Measurements from ENCODE around the gene MAD1L1. TPM values are rescaled to one million over a fixed set of nuclear protein-coding genes. Genes with fewer than 3 reads are reported as not detected.
A peak's percentile ranks its signal among the peaks of the same experiment; 100 is the strongest.

MAD1L1 gene
- total RNA-seq, 1 experiment from 2014 or later = 43.8 TPM

DNA sequence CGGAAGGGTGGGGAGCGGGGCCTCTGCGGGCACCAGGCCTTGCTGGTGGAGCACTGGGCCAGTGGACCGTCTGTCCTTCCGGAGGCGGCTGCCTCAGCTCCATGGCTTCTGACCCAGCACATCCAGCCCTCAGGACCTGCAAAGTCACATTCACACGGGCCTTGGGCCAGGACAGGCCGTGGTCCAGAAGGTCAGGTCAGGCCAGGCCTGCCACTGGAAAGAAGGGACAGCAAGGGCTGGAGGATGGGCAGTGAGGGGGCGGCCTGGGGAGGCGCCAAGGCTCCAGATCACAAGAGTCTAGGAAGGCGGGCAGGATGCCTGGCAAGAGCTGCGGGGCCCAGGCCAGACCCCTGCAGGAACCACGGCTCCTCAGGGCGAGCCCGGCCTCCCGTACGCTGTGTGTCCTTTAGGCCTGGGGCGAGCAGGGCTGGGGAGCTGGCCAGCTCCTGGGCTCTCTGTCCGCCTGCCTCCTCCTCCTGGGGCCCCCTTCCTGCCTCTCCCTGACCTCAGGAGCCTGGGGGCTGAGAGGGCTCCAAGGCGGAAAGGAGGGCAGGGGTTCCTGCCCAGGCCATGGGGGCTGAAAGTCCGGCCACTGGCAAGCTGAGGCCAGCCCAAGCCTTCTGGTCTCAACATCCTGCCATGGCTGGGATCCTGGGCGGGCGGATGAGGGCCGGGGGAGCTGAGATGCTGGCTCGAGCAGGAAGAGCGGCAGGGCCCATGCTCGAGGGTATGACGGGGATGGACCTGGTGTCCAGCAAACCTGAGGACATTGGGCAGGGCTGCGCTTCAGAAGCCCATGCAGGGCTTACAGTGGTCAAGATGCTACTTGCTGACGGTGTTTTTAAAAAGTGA lies 336.9 kb downstream of the MAD1L1 start:
- H3K36me3 Mint-ChIP-seq = no peaks in the 10 kb centered on the region
- no peak overlapping the region for H3K4me3 Mint-ChIP-seq
- no peak for ATAC-seq
- no peak for DNase-seq (ENCODE audit: low spot score)
- H3K4me1 Mint-ChIP-seq = no peaks in the 10 kb centered on the region
- no peaks in the 10 kb centered on the region for H3K27me3 Mint-ChIP-seq (ENCODE audit: low read depth)
- no peaks in the 10 kb centered on the region for H3K9me3 Mint-ChIP-seq
- CTCF ChIA-PET = interaction anchor here (1.0 to 2.5 kb wide), 2 partner anchors 12 to 145 kb away, joined by 3 to 13 read pairs; no protein-coding TSS in a partner anchor
- TF ChIP-seq NFE2L1 (CRISPR knock-in tag; IDR thresholded peaks at IDR 0.05) = no peak
- no peak for TF ChIP-seq NFYB (CRISPR knock-in tag; conservative IDR thresholded peaks at IDR 0.05; ENCODE audit: low read depth)
- no peak for TF ChIP-seq CREM (CRISPR knock-in tag; IDR thresholded peaks at IDR 0.05)
- no peak for TF ChIP-seq CBFB (CRISPR knock-in tag; IDR thresholded peaks at IDR 0.05; ENCODE audit: low read depth)
- no peak for TF ChIP-seq ZNF416 (CRISPR knock-in tag; IDR thresholded peaks at IDR 0.05)
- TF ChIP-seq MYBL2 (CRISPR knock-in tag; IDR thresholded peaks at IDR 0.05) = no peak
- TF ChIP-seq, protein P1, sequence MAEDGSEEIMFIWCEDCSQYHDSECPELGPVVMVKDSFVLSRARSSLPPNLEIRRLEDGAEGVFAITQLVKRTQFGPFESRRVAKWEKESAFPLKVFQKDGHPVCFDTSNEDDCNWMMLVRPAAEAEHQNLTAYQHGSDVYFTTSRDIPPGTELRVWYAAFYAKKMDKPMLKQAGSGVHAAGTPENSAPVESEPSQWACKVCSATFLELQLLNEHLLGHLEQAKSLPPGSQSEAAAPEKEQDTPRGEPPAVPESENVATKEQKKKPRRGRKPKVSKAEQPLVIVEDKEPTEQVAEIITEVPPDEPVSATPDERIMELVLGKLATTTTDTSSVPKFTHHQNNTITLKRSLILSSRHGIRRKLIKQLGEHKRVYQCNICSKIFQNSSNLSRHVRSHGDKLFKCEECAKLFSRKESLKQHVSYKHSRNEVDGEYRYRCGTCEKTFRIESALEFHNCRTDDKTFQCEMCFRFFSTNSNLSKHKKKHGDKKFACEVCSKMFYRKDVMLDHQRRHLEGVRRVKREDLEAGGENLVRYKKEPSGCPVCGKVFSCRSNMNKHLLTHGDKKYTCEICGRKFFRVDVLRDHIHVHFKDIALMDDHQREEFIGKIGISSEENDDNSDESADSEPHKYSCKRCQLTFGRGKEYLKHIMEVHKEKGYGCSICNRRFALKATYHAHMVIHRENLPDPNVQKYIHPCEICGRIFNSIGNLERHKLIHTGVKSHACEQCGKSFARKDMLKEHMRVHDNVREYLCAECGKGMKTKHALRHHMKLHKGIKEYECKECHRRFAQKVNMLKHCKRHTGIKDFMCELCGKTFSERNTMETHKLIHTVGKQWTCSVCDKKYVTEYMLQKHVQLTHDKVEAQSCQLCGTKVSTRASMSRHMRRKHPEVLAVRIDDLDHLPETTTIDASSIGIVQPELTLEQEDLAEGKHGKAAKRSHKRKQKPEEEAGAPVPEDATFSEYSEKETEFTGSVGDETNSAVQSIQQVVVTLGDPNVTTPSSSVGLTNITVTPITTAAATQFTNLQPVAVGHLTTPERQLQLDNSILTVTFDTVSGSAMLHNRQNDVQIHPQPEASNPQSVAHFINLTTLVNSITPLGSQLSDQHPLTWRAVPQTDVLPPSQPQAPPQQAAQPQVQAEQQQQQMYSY (CRISPR knock-in tag; IDR thresholded peaks at IDR 0.05) = no peak
- TF ChIP-seq RORB (CRISPR knock-in tag; IDR thresholded peaks at IDR 0.05) = no peak
- TF ChIP-seq, protein P2, sequence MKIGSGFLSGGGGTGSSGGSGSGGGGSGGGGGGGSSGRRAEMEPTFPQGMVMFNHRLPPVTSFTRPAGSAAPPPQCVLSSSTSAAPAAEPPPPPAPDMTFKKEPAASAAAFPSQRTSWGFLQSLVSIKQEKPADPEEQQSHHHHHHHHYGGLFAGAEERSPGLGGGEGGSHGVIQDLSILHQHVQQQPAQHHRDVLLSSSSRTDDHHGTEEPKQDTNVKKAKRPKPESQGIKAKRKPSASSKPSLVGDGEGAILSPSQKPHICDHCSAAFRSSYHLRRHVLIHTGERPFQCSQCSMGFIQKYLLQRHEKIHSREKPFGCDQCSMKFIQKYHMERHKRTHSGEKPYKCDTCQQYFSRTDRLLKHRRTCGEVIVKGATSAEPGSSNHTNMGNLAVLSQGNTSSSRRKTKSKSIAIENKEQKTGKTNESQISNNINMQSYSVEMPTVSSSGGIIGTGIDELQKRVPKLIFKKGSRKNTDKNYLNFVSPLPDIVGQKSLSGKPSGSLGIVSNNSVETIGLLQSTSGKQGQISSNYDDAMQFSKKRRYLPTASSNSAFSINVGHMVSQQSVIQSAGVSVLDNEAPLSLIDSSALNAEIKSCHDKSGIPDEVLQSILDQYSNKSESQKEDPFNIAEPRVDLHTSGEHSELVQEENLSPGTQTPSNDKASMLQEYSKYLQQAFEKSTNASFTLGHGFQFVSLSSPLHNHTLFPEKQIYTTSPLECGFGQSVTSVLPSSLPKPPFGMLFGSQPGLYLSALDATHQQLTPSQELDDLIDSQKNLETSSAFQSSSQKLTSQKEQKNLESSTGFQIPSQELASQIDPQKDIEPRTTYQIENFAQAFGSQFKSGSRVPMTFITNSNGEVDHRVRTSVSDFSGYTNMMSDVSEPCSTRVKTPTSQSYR (CRISPR knock-in tag; IDR thresholded peaks at IDR 0.05) = no peak
- TF ChIP-seq, protein P3, sequence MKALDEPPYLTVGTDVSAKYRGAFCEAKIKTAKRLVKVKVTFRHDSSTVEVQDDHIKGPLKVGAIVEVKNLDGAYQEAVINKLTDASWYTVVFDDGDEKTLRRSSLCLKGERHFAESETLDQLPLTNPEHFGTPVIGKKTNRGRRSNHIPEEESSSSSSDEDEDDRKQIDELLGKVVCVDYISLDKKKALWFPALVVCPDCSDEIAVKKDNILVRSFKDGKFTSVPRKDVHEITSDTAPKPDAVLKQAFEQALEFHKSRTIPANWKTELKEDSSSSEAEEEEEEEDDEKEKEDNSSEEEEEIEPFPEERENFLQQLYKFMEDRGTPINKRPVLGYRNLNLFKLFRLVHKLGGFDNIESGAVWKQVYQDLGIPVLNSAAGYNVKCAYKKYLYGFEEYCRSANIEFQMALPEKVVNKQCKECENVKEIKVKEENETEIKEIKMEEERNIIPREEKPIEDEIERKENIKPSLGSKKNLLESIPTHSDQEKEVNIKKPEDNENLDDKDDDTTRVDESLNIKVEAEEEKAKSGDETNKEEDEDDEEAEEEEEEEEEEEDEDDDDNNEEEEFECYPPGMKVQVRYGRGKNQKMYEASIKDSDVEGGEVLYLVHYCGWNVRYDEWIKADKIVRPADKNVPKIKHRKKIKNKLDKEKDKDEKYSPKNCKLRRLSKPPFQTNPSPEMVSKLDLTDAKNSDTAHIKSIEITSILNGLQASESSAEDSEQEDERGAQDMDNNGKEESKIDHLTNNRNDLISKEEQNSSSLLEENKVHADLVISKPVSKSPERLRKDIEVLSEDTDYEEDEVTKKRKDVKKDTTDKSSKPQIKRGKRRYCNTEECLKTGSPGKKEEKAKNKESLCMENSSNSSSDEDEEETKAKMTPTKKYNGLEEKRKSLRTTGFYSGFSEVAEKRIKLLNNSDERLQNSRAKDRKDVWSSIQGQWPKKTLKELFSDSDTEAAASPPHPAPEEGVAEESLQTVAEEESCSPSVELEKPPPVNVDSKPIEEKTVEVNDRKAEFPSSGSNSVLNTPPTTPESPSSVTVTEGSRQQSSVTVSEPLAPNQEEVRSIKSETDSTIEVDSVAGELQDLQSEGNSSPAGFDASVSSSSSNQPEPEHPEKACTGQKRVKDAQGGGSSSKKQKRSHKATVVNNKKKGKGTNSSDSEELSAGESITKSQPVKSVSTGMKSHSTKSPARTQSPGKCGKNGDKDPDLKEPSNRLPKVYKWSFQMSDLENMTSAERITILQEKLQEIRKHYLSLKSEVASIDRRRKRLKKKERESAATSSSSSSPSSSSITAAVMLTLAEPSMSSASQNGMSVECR (CRISPR knock-in tag; IDR thresholded peaks at IDR 0.05; ENCODE audit: borderline replicate concordance) = no peak
- TF ChIP-seq ZNF121 (CRISPR knock-in tag; IDR thresholded peaks at IDR 0.05) = no peak
- TF ChIP-seq SP1 (CRISPR knock-in tag; conservative IDR thresholded peaks at IDR 0.05) = no peak
- no peak for TF ChIP-seq EMX1 (CRISPR knock-in tag; IDR thresholded peaks at IDR 0.05)
- TF ChIP-seq, protein P4, sequence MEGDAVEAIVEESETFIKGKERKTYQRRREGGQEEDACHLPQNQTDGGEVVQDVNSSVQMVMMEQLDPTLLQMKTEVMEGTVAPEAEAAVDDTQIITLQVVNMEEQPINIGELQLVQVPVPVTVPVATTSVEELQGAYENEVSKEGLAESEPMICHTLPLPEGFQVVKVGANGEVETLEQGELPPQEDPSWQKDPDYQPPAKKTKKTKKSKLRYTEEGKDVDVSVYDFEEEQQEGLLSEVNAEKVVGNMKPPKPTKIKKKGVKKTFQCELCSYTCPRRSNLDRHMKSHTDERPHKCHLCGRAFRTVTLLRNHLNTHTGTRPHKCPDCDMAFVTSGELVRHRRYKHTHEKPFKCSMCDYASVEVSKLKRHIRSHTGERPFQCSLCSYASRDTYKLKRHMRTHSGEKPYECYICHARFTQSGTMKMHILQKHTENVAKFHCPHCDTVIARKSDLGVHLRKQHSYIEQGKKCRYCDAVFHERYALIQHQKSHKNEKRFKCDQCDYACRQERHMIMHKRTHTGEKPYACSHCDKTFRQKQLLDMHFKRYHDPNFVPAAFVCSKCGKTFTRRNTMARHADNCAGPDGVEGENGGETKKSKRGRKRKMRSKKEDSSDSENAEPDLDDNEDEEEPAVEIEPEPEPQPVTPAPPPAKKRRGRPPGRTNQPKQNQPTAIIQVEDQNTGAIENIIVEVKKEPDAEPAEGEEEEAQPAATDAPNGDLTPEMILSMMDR (IDR thresholded peaks at IDR 0.05) = no peak
- no peak for TF ChIP-seq ZNF219 (CRISPR knock-in tag; IDR thresholded peaks at IDR 0.05; ENCODE audit: borderline replicate concordance)
- POLR2A ChIA-PET = no interaction called here
- peak overlapping the region; percentile 56 for H3K27ac Mint-ChIP-seq
